GM23338 (cell line): ENCODE data around the gene SLC35E2B.
"Not testable (repeated sequence)": the region's sequence is repeated elsewhere in the genome, so short reads cannot be mapped to it uniquely, and the experiment has no call there.

ENCODE experiments used
- CTCF ChIP-seq, 2 experiments: fragments of 200-600 bp in 1 of 2; sonication (generic) in 1 of 2; conservative IDR thresholded peaks; 2 replicates each; pipeline versions ENCODE4 v1.5.1 to v1.6.1; 2016 to 2017; ENCODE audit warnings: antibody characterized with exemption in 2 of 2, low read depth in 2 of 2, mild to moderate bottlenecking in 2 of 2, moderate library complexity in 1 of 2
- EZH2 ChIP-seq: fragments of 200-600 bp; sonication (generic); IDR thresholded peaks from one replicate; pipeline ENCODE4 v1.8.0; 2017; ENCODE audit warnings: antibody characterized with exemption, mild to moderate bottlenecking, low read depth; ENCODE audit not compliant: unreplicated experiment
- EZH2phosphoT487 ChIP-seq: fragments of 200-600 bp; sonication (generic); IDR thresholded peaks from one replicate; pipeline ENCODE4 v1.8.1; 2018; ENCODE audit warnings: antibody characterized with exemption; ENCODE audit not compliant: unreplicated experiment
- NANOG ChIP-seq: IDR thresholded peaks from 2 replicates; pipeline ENCODE4 v1.6.1; 2016; ENCODE audit warnings: antibody characterized with exemption, borderline replicate concordance
- POLR2AphosphoS5 ChIP-seq: IDR thresholded peaks from 2 replicates; pipeline ENCODE4 v1.6.1; 2016; ENCODE audit warnings: antibody characterized with exemption, low read depth
- ZNF331 ChIP-seq: fragments of 250-450 bp; sonication (Bioruptor Pico); IDR thresholded peaks from 2 replicates; pipeline ENCODE4 v1.5.0; 2020; ENCODE audit warnings: low read depth, mild to moderate bottlenecking, moderate library complexity
- TF ChIP-seq, protein P1 (sequence below): IDR thresholded peaks from one replicate; pipeline ENCODE4 v1.6.1; 2018; ENCODE audit warnings: antibody characterized with exemption; ENCODE audit not compliant: unreplicated experiment

DNA sequence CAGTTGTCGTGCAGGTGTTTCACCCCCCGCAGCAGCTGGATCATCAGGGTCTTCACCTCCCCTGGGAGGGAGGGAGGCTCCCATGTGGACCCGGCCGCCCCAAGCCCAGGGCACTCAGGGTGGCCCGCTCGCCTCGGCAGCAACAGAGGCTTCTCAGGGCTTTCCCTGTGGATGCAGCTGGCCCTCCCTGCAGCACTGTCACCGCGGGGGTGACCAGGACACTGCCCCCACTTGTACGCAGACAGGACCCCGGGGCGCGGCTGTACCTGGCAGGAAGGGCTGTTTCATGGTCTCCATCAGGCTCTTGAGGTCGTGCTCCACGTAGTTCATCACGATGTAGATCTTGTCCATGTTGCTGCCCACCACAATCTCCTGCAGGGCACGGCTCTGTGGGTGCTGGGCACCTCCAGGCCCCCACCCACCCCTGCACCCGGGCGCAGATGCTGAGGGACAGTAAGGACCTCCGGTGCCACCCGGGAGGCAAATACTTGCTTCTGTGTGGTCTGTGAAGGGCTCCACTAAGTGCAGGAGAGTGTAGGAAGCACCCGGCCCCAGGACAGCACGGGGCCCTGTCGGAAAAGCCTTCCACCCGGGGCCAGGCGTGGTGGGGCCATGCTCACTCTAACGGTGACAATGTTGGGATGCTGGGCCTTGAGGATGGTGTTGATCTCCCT lies 11.8 kb upstream of the SLC35E2B start:
- not testable (repeated sequence) for TF ChIP-seq CTCF (conservative IDR thresholded peaks at IDR 0.05; ENCODE audit: low read depth in 2 of 2); EZH2; POLR2AphosphoS5; EZH2phosphoT487; NANOG; ZNF331 (CRISPR knock-in tag)
- TF ChIP-seq, protein P1, sequence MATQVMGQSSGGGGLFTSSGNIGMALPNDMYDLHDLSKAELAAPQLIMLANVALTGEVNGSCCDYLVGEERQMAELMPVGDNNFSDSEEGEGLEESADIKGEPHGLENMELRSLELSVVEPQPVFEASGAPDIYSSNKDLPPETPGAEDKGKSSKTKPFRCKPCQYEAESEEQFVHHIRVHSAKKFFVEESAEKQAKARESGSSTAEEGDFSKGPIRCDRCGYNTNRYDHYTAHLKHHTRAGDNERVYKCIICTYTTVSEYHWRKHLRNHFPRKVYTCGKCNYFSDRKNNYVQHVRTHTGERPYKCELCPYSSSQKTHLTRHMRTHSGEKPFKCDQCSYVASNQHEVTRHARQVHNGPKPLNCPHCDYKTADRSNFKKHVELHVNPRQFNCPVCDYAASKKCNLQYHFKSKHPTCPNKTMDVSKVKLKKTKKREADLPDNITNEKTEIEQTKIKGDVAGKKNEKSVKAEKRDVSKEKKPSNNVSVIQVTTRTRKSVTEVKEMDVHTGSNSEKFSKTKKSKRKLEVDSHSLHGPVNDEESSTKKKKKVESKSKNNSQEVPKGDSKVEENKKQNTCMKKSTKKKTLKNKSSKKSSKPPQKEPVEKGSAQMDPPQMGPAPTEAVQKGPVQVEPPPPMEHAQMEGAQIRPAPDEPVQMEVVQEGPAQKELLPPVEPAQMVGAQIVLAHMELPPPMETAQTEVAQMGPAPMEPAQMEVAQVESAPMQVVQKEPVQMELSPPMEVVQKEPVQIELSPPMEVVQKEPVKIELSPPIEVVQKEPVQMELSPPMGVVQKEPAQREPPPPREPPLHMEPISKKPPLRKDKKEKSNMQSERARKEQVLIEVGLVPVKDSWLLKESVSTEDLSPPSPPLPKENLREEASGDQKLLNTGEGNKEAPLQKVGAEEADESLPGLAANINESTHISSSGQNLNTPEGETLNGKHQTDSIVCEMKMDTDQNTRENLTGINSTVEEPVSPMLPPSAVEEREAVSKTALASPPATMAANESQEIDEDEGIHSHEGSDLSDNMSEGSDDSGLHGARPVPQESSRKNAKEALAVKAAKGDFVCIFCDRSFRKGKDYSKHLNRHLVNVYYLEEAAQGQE, result not testable (repeated sequence)
